Subcutaneous adipose tissue (tissue), 4 donors: ENCODE data around the gene FGD6. TPM values are rescaled to one million over a fixed set of nuclear protein-coding genes. Genes with fewer than 3 reads are reported as not detected.

Source experiments
- CTCF ChIP-seq: fragments of 450-650 bp; IDR thresholded peaks from one replicate; pipeline ENCODE4 v1.5.1; 2016; ENCODE audit warnings: low read depth, mild to moderate bottlenecking, control low read depth, antibody characterized with exemption, moderate library complexity
- total RNA-seq, 4 donors: library from RNA; depleted of rRNA; stranded (reverse); fragments of >200 nt; gene quantifications; one replicate each; pipeline ENCODE4 v1.1.0, GENCODE V29; 2016

The FGD6 gene
- total RNA-seq, 4 donors from 2014 or later: 3.4 to 13.8 (median 7.6) TPM

- no peak for TF ChIP-seq CTCF
Observed at GRCh38 chr12:95229636-95230035, 12.4 kb upstream of the FGD6 start.

GRCh38 chr12:95228617-95229016, 11.3 kb upstream of the FGD6 start:
- TF ChIP-seq CTCF: no peak

GRCh38 chr12:95227818-95228356, 10.6 kb upstream of the FGD6 start:
- no peak for TF ChIP-seq CTCF

- TF ChIP-seq CTCF: no peak
Observed at GRCh38 chr12:95225645-95226212, 8.5 kb upstream of the FGD6 start.

- no peak for TF ChIP-seq CTCF
Observed at GRCh38 chr12:95224202-95225170, 7.2 kb upstream of the FGD6 start.

GRCh38 chr12:95220726-95221125, 3.5 kb upstream of the FGD6 start:
- TF ChIP-seq CTCF: no peak

- TF ChIP-seq CTCF: no peak
Observed at GRCh38 chr12:95220190-95220589, 2.9 kb upstream of the FGD6 start.
